Suprapubic skin (tissue), 4 donors: Measurements from ENCODE around the gene PHGDH. TPM values are rescaled to one million over a fixed set of nuclear protein-coding genes. Genes with fewer than 3 reads are reported as not detected.
A peak's percentile ranks its signal among the peaks of the same experiment; 100 is the strongest.

Experiments used
- DNase-seq, 2 donors: peaks; one replicate each; pipeline ENCODE4 v3.0.0-alpha.2; 2019; ENCODE audit warnings: low spot score in 2 of 2
- H3K27ac ChIP-seq: fragments of 200-600 bp; sonication (generic); one replicate; pipeline ENCODE4 v1.5.1; 2019
- H3K27me3 ChIP-seq: fragments of 200-600 bp; sonication (generic); one replicate; pipeline ENCODE4 v1.5.1; 2019
- H3K36me3 ChIP-seq: fragments of 200-600 bp; sonication (generic); one replicate; pipeline ENCODE4 v1.5.1; 2019
- H3K4me1 ChIP-seq: fragments of 200-600 bp; sonication (generic); one replicate; pipeline ENCODE4 v1.5.1; 2019
- H3K4me3 ChIP-seq: fragments of 200-600 bp; sonication (generic); one replicate; pipeline ENCODE4 v1.5.1; 2019; ENCODE audit warnings: mild to moderate bottlenecking
- H3K9me3 ChIP-seq: fragments of 200-600 bp; sonication (generic); one replicate; pipeline ENCODE4 v1.5.1; 2019
- CTCF ChIP-seq, 2 donors: fragments of 200-600 bp in 1 of 2; fragments of 450-650 bp in 1 of 2; sonication (generic) in 1 of 2; IDR thresholded peaks; one replicate each; pipeline ENCODE4 v1.5.1; 2016 to 2019; ENCODE audit warnings: antibody characterized with exemption in 2 of 2, mild to moderate bottlenecking in 1 of 2, moderate library complexity in 1 of 2
- EP300 ChIP-seq: sonication (generic); formaldehyde crosslinking; IDR thresholded peaks from one replicate; pipeline ENCODE4 v1.6.1; 2017; ENCODE audit warnings: antibody characterized with exemption
- POLR2A ChIP-seq, 2 donors: fragments of 450-650 bp; IDR thresholded peaks; one replicate each; pipeline ENCODE4 v1.6.1; 2017; ENCODE audit warnings: antibody characterized with exemption in 2 of 2, mild to moderate bottlenecking in 2 of 2, moderate library complexity in 2 of 2
- POLR2AphosphoS5 ChIP-seq, 3 donors: sonication (generic); formaldehyde crosslinking; IDR thresholded peaks; one replicate each; pipeline ENCODE4 v1.6.1; 2017; ENCODE audit warnings: antibody characterized with exemption in 3 of 3
- WGBS: methylation state at CpG from one replicate; pipeline ENCODE4 v1.1.5; 2018; 5-methylcytosine and 5-hydroxymethylcytosine counted together
- total RNA-seq, 4 donors: library from RNA; depleted of rRNA; stranded (reverse); fragments of >200 nt; gene quantifications; one replicate each; pipeline ENCODE4 v1.1.0, GENCODE V29; 2016

Gene PHGDH
- 100 to 1,000 TPM in 2 of 4 donors, 10 to 100 TPM in 2; 81.3 to 130 (median 100.0) TPM for total RNA-seq

- no peaks in the 10 kb centered on the region for H3K36me3 ChIP-seq
- TF ChIP-seq EP300 (no peak), POLR2AphosphoS5 (IDR thresholded peaks at IDR 0.05) (no peak), CTCF (IDR thresholded peaks at IDR 0.05) (no peak), POLR2A (IDR thresholded peaks at IDR 0.05) (no peak)
- WGBS: under 1% methylated on average over 27 of the region's 27 CpGs
These were observed at the start of gene PHGDH for GRCh38 chr1:119711804-119712341. Gene PHGDH (plus strand): TSS chr1:119711934. CDS start chr1:119712023, 89 bp downstream.

GRCh38 chr1:119662034-119662437 lies 49.7 kb upstream of the PHGDH start:
- Histone ChIP-seq H3K36me3 (no peaks in the 10 kb centered on the region), H3K4me1 (no peaks in the 10 kb centered on the region), H3K9me3 (no peaks in the 10 kb centered on the region), H3K27me3 (no peaks in the 10 kb centered on the region), H3K27ac (no peak overlapping the region), H3K4me3 (no peak overlapping the region)
- no peak for TF ChIP-seq CTCF (IDR thresholded peaks at IDR 0.05)
- no peak for TF ChIP-seq POLR2A (IDR thresholded peaks at IDR 0.05)
- no peak for TF ChIP-seq EP300
- no peak for TF ChIP-seq POLR2AphosphoS5 (IDR thresholded peaks at IDR 0.05)
- WGBS: 86% methylated on average over 3 of the region's 3 CpGs
- no peak for DNase-seq

More at GRCh38 chr1:119711804-119712341, at the start of gene PHGDH:
- Histone ChIP-seq H3K4me3 (peak within 1 kb of the TSS; percentile 58), H3K9me3 (no peaks in the 10 kb centered on the region), H3K27me3 (no peaks in the 10 kb centered on the region), H3K4me1 (peaks cover 48% of the 10 kb centered on the region), H3K27ac (peak within 1 kb of the TSS; percentile 81)
- DNase-seq: peak; percentile 77 to 89

- no peak for TF ChIP-seq POLR2A (IDR thresholded peaks at IDR 0.05)
- no peak for TF ChIP-seq CTCF (IDR thresholded peaks at IDR 0.05)
- TF ChIP-seq EP300: no peak
- TF ChIP-seq POLR2AphosphoS5 (IDR thresholded peaks at IDR 0.05): no peak
- 72% methylated on average over 5 of the region's 5 CpGs for WGBS
- no peaks in the 10 kb centered on the region for H3K9me3 ChIP-seq
- no peaks in the 10 kb centered on the region for H3K27me3 ChIP-seq
- DNase-seq: no peak
- no peaks in the 10 kb centered on the region for H3K36me3 ChIP-seq
- H3K27ac ChIP-seq: no peak overlapping the region
- no peak overlapping the region for H3K4me3 ChIP-seq
- H3K4me1 ChIP-seq: no peaks in the 10 kb centered on the region
These were observed 47.7 kb upstream of the PHGDH start for GRCh38 chr1:119664067-119664466.

- H3K36me3 ChIP-seq: no peaks in the 10 kb centered on the region
- 92% methylated on average over 6 of the region's 6 CpGs for WGBS
- no peak for TF ChIP-seq CTCF (IDR thresholded peaks at IDR 0.05)
- TF ChIP-seq POLR2A (IDR thresholded peaks at IDR 0.05): no peak
- TF ChIP-seq EP300: no peak
- TF ChIP-seq POLR2AphosphoS5 (IDR thresholded peaks at IDR 0.05): no peak
- H3K27ac ChIP-seq: no peak overlapping the region
- DNase-seq: no peak
- H3K4me1 ChIP-seq: no peaks in the 10 kb centered on the region
- H3K27me3 ChIP-seq: no peaks in the 10 kb centered on the region
- no peaks in the 10 kb centered on the region for H3K9me3 ChIP-seq
- no peak overlapping the region for H3K4me3 ChIP-seq
These were observed 44.6 kb upstream of the PHGDH start for GRCh38 chr1:119667173-119667572.

- no peaks in the 10 kb centered on the region for H3K36me3 ChIP-seq
- H3K4me1 ChIP-seq: peaks cover 20% of the 10 kb centered on the region
- no peaks in the 10 kb centered on the region for H3K27me3 ChIP-seq
- no peak overlapping the region for H3K27ac ChIP-seq
- DNase-seq: no peak
- WGBS: 97% methylated on average over 2 of the region's 2 CpGs
- TF ChIP-seq CTCF (IDR thresholded peaks at IDR 0.05) (no peak), EP300 (no peak), POLR2AphosphoS5 (IDR thresholded peaks at IDR 0.05) (no peak), POLR2A (IDR thresholded peaks at IDR 0.05) (no peak)
- H3K4me3 ChIP-seq: no peak overlapping the region
- H3K9me3 ChIP-seq: no peaks in the 10 kb centered on the region
These were observed 40.8 kb upstream of the PHGDH start for GRCh38 chr1:119670898-119671297.
